Neural progenitor cell (in vitro differentiated cells): ENCODE measurements around the gene PCDH9.

Source experiments
- CTCF ChIP-seq: fragments of 200-600 bp; sonication (generic); IDR thresholded peaks from 2 replicates; pipeline ENCODE4 v1.5.1; 2017; ENCODE audit warnings: antibody characterized with exemption, mild to moderate bottlenecking
- EZH2 ChIP-seq: fragments of 200-600 bp; sonication (generic); IDR thresholded peaks from 2 replicates; pipeline ENCODE4 v1.6.1; 2017; ENCODE audit warnings: antibody characterized with exemption, mild to moderate bottlenecking, moderate library complexity

- no peak for TF ChIP-seq CTCF
- TF ChIP-seq EZH2, result no peak
These were observed 142.6 kb downstream of the PCDH9 start for GRCh38 chr13:67087527-67087926.
